HG03175 (cell line): ENCODE measurements around the gene GSTM5.
"Not testable (repeated sequence)": the region's sequence is repeated elsewhere in the genome, so short reads cannot be mapped to it uniquely, and the experiment has no call there.

ENCODE experiments used
- ATAC-seq: cut with Tn5 transposase; IDR thresholded peaks from one replicate; pipeline ENCODE4 v1.9.1; 2021; ENCODE audit warnings: mild to moderate bottlenecking, moderate library complexity; ENCODE audit not compliant: unreplicated experiment

GSTM5 gene

DNA sequence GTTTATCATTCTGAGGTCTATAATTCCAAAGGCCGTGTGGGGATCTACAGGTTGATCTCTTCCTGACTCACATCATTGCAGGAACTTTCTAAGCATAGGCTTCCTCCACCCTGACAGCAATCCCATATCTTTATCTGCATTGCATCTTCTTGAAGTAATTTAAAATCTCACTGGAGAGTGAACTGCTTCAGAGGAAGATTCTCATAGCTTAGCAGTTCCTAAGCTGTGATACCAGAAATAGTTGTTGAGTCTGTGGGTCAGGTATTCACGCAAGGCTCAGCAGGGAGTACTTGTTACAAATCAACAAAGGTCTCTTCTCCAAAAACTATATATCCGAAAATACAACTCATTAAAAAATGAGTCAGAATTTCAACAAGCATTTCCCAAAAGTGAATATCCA lies 16.9 kb upstream of the GSTM5 start:
- not testable (repeated sequence) for ATAC-seq

DNA sequence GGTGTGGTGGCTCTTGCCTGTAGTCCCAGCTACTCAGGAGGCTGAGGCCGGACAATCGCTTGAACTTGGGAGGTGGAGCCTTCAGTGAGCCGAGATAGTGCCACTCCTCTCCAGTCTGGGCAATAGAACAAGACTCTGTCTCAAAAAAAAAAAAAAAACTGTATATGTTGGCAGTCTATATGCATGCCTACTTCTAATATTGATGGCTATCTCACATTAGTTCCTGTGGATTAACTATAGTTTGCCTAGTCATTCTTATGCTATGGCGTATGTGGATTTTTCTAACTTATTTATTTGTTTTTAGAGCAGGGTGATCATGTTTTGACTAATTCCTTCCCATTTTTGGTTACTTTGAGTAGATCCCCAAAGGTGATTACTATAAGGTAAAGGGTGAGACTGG lies 15.0 kb upstream of the GSTM5 start:
- no peak for ATAC-seq

DNA sequence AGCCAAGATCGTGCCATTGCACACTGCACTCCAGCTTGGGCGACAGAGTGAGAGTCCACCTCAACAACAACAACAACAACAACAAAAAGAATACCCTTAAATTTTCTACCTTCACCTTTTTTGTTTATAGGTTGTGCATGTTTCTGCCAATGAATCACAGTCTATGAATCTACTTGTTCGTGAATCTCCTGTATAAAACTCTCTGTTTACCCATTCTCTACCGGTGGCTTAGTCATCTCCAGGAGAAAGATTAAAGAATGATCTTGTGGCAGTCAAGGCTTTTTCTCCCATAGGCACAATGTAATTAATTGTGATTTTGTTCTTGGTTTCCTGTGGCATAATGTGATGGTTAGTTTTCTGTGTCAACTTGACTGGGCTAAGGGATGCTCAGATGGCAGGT lies 14.2 kb upstream of the GSTM5 start:
- ATAC-seq: not testable (repeated sequence)

DNA sequence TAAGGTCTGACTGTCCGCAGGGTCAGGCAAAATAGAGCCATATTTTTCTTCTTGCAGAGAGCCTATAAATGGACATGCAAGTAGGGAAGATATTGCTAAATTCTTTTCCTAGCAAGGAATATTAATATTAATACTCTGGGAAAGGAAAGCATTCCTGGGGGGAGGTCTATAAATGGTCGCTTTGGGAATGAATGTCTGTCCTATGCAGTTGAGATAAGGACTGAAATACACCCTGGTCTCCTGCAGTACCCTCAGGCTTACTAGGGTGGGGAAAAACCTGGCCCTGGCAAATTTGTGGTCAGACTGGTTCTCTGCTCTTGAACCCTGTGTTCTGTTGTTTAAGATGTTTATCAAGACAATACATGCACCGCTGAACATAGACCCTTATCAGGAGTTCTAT lies 9.1 kb upstream of the GSTM5 start:
- ATAC-seq: not testable (repeated sequence)

DNA sequence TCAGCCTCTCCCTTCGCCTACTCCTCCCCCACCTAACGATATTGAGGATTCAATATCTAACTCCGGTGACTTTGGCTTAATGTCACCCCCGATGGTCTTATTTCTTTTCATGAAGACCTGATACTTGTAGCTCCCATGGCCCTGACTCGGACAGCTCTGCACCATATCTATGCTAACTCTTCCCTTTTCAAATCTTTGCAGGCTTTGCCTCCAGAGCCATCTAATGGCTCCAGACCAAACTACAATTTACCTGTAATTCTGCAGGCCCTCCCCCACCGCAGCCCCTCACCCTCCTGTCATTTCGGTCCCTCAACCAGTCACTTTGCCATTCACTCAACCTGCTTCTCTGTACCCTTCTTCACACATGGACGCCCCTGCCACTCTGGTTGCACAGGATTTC lies 7.9 kb upstream of the GSTM5 start:
- ATAC-seq: no peak

DNA sequence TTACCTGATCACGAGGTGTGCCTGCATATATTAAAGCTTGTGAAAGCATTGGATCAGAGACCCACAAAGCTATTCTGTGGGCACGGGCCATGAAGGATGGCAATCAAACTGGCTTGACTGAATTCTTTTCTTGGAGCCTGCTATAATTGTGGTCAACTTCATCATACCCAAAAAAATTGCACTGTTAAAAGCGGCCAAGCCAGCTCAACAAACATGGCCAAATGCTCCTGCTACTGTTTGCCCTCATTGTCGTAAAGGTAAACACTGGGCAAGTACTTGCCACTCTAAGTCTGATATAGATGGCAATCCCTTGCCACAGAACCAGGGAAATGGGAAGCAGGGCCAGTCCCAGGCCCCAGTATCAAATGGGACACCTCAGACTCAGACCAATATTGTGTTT lies 6.6 kb upstream of the GSTM5 start:
- no peak for ATAC-seq

DNA sequence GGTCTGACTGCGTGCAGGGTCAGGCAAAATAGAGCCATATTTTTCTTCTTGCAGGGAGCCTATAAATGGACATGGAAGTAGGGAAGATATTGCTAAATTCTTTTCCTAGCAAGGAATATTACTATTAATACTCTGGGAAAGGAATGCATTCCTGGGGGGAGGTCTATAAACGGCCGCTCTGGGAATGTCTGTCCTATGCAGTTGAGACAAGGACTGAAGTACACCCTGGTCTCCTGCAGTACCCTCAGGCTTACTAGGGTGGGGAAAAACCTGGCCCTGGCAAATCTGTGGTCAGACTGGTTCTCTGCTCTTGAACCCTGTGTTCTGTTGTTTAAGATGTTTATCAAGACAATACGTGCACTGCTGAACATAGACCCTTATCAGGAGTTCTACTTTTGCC lies 3.1 kb upstream of the GSTM5 start:
- ATAC-seq: not testable (repeated sequence)

DNA sequence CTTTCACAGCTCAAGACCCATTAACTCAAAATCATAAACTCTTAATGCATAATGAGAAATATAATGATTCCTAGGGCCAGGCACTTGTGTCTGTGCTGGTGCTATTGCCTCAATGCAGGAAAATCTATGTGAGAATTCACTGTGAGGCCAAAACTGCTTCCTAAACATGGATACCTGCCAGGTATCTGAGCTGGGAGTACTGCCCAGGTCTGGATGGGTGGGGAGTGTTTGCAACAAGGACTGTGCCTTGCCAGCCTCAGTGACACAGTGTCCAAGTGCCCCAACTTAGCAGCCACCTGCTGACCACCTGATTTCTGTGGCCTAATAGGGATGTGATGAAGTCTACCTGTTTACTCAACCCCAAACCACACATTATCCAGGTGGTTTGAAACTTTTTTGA lies 2.2 kb upstream of the GSTM5 start:
- ATAC-seq: not testable (repeated sequence)

DNA sequence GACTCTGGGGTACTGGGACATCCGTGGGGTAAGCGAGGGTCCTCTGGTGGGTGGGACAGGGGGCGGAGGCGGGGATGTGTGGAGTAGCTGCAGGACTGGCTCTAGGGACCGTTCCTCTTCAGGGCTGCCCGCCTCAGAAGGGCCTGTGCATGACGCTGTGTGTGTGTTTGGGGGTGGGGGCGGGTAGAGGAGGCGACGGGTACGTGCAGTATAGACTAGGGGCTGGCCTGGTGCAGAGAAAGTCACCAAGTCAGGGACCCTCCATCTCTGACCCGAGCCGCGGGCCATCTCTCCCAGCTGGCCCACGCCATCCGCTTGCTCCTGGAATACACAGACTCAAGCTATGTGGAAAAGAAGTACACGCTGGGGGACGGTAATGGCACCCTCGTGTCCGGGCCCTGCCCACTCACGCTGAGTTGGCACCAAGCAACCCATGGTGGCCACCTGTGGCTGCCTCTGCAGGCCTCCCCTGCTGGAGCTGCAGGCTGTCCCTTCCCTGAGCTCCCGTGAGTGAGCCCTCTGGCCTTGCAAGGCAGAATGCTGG lies 342 bp downstream of the GSTM5 start:
- no peak for ATAC-seq

DNA sequence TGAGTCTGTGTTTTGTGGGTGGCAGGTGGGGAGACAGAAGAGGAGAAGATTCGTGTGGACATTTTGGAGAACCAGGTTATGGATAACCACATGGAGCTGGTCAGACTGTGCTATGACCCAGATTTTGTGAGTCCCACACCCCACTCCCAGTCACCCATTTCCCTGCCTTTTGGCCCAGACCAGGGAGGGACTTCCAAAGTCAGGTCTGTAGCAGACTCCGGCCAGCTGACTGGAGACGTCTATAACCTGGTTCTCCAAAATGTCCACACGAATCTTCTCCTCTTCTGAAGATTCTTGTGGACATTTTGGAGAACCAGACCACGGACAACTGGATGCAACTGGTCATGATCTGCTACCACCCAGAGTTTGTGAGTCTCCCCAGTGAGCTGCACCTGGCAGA lies 1.6 kb downstream of the GSTM5 start:
- no peak for ATAC-seq

DNA sequence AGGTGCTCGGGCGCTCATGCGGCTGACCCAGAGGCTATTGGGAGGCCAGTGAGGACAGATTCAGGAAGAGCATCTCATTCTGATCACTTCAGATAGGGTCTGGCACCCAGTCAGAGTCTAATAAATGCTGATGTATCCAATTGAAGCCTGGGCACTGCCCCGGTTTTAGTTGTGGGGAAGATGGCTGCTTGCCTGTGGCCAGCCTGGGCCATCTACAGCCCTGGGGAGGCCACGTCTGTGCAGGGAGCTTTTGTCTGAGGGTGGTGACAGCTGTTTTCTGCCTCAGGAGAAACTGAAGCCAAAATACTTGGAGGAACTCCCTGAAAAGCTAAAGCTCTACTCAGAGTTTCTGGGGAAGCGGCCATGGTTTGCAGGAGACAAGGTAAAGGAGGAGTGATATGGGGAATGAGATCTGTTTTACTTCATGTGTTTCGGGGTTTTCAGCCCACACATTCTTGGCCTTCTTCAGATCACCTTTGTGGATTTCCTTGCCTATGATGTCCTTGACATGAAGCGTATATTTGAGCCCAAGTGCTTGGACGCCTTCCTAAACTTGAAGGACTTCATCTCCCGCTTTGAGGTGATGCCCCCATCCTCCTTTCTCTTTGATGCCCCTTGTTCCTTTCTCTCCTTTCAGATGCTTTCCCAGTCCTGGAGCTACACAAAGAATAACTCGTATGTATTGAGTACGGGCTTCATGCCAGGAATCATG lies 2.8 kb downstream of the GSTM5 start:
- ATAC-seq: no peak

DNA sequence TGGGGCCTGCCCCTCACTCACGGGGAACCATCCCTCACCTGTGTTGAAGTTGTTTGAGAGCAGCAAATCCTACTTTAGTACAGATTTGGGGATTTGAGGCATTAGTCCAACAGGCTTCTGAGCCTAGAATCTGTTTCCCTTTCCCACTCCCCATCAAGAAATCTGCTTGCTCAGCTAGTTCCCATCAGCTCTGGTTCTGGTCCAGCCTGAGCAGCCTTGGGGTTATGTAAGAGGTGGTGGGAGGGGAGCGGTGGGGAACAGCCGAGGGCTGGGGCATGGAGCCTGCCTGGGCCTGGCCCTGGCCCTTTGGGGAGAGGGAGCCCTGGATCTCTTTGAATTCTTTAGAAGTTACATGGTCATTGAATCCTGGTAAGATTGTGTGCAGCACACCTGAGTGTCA lies 4.1 kb downstream of the GSTM5 start:
- no peak for ATAC-seq

DNA sequence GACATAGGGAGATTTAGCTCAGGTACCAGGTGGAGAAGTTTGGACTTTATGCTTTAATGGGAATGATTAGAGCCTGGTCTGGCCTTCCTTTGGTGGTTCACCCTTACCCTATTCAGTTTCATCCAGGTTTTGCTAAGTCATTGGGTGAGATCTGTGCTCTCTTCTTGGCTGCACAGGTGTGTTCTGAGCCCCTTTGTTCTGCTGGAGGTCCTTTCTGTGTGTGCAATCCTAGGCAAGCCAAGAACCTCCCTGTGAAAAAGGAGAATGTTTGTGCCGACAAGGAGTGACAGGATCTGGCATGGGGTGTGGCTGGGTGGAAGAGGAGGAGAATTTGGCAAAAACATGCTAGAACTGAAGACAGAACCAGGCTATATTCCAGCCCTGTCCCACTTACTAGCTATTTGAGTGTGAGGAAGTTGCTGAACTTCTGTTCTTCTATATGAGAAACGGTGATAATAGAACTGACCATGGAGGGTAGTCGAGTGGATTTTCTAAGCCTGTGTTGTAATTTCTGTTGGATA lies 4.6 kb downstream of the GSTM5 start:
- ATAC-seq: no peak

DNA sequence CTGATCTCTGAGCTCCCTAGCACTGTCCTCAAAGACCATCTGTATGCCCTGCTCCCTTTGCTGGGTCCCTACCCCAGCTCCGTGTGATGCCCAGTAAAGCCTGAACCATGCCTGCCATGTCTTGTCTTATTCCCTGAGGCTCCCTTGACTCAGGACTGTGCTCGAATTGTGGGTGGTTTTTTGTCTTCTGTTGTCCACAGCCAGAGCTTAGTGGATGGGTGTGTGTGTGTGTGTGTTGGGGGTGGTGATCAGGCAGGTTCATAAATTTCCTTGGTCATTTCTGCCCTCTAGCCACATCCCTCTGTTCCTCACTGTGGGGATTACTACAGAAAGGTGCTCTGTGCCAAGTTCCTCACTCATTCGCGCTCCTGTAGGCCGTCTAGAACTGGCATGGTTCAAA lies 5.7 kb downstream of the GSTM5 start:
- no peak for ATAC-seq

DNA sequence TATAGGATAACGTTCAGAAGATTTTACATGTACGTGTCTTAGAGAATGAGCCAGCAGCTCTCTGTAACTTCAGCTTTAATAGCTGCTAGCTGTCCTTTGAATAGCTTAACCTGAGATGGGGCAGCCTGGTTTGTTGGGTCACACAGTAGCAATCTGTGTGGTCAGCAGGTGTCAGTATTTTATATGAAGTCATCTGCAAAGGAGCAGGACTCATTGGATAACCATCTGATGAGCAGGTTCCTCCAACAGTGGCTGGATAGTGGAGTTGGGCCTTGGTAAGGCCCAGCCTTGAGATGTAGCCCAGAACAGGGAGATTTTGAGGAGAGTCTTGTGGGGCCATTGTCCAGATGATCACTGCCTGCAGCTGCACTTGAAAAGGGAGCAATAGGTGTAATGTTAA lies 6.4 kb downstream of the GSTM5 start:
- no peak for ATAC-seq

DNA sequence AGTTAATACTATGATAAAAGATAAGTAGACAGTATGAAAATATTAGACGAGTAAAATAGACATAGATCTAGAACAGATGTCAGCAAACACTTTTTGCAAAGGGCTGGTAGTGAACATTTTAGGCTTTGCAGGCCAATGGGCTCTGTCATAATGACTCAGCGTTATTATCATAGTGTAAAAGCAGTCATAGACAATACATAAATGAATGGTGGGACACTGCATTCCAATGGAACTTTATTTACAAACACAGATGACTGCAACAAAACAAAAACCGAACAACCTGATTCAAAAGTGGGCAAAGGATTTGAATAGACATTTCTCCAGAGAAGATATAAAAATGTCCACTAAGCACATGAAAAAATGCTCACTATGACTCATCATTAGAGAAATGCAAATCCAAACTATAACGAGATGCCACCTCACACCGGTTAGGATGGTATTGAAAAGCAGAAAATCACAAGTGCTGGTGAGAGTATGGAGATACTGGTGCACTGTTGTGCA lies 7.3 kb downstream of the GSTM5 start:
- ATAC-seq: peak; percentile 64

DNA sequence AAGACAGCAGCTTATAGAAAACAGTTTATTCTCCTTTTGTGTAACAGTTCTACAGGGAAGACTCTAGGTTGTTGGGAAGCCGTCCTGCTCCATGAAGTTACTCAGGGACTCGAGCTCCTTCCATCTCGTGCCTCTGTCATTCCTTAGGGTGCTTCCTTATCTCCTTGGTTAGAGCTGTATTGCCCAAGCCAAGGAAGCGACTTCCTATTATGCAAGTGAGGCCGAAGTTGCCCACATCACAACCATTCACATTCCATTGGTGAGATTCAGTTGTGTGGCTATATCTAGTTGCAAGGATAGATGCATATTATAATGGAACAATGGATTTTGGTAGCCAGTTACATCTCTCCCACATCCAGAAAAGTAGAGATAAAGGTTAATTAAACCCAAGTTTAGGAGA lies 9.0 kb downstream of the GSTM5 start:
- no peak for ATAC-seq

DNA sequence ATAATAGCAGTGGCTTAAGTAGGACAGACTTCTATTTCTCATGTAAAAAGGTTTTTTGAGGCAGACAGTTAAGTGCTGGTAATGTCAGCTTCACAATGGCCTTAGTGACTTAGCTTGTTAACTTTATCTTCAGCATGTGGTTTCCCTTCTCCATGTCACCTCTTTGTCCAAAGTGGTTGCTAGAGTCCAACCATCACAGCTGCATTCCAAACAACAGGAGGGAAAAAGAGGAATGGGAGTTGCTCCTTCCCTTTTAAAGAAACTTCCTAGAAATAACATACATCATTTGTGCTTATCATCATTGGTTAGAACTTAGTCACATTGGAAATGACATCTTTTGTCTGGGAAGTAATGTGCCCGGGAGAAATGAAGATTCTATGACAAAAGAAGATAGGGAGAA lies 9.9 kb downstream of the GSTM5 start:
- no peak for ATAC-seq

DNA sequence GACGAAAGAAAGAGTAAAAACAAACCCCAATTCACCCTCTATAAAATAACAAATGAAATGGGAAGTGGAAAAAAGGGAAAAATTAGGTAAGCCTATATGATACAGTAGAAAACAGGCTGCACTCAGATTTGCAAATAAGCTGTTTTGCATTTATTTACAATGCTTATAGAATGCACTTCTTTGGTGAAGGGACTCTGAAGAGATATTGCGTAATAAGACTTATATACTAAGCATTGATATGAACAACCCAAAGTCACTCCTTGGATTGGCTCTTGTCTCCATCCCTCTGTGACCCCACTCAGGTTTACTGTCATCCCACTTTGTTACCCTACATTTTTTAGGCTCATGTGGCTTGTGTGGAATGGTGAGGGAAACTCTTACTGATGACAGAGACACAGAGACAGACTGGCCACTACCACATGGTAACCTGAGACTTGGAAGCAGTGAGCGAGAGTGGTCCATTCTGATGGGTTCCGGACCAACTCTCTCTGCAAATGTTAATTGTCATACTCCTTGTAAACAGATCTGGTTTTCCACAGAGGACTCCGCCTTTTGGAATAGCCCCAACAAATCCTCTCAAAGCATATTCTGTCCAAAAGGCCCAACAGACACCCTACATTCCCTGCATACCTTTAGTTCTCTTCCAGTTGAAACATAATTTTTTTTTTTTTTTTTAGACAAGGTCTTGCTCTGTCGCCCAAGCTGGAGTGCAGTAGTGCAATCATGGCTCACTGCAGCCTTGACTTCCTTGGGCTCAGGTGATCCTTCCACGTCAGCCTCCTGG lies 11.0 kb downstream of the GSTM5 start:
- no peak for ATAC-seq

DNA sequence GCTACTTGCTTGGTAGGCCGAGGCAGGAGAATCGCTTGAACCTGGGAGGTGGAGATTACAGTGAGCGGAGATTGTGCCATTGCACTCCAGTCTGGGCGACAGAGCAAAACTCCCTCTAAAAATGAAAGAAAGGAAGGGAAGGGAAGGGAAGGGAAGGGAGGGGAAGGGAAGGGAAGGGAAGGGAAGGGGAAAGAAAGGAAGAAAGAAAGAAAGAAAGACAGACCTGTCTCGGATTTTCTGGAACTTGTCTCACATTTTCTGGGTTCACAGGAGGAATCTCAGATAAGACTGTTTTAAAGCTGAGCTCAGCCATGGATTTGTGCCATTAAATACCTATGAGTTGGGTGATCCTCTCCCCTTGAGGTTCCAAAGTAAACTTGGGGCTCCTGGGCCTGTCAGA lies 12.9 kb downstream of the GSTM5 start:
- no peak for ATAC-seq

DNA sequence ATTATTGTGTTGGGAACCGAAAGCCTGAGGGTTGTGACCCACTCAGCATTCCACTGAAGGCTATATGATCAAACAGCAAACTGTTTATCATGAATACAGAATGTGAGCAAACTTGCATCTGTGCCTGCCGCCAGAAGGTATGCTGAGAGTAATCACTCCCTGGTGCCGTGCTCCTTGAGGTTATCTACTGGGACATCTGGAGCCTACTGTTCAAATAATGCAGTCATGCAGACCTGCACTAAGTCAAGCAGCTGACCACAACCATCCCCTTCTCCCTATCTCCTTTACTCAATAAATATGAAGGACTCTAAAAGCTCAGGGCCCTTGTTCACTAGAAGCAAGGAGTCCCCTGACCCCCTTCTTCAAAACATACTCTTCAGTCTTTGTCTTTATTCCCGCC lies 13.5 kb downstream of the GSTM5 start:
- no peak for ATAC-seq

DNA sequence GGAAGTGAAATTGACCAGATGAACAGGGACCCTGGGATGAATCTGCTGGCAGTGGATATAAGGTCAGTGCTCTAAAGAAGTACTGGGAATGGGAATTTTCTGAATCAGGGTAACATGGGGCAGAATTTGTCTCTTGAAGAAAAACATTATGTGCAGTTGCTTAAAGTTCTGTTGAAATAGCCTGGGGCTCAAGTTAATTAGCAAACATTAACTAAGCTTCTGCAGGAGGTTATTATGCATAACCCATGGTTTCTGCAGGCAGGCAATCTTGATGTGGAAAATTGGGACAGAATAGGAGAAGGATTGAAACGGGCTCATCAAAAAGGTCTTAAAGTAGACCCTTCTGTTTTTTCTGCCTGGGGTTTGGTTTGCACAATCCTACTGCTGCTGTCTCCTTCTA lies 14.0 kb downstream of the GSTM5 start:
- ATAC-seq: no peak
